ENCODE results near the gene CLK4. TPM values are rescaled to one million over a fixed set of nuclear protein-coding genes. Genes with fewer than 3 reads are reported as not detected.

Gene CLK4
- total and polyA plus RNA-seq, 10 donors, result 30.2 to 95.9 (median 53.5) TPM

- TF ChIP-seq CTCF (IDR thresholded peaks at IDR 0.05 in 8 of 11, conservative IDR thresholded peaks at IDR 0.05 in 3 of 11) (peak in 1 of 11 experiments; percentile 13), POLR2A (IDR thresholded peaks at IDR 0.05) (no peak)
- H3K36me3 ChIP-seq, result peaks cover 0 to 12% (median 7%) of the 10 kb centered on the region in 6 donors
- no peak for DNase-seq
- peak overlapping the region; percentile 93 to 100 (median 98) for H3K27ac ChIP-seq
- WGBS, 5 donors, result 9 to 68% (median 24%) methylated on average over 3 to 20 of the region's 20 CpGs
- intact Hi-C loops (cut with DNase I; ENCODE audit: low total_unique reads), result no loop called here
- peaks cover 27 to 53% (median 40%) of the 10 kb centered on the region in 6 donors for H3K4me1 ChIP-seq
- peaks cover 0 to 5% (median 0%) of the 10 kb centered on the region in 8 donors for H3K9me3 ChIP-seq
- no peaks in the 10 kb centered on the region for H3K27me3 ChIP-seq (replicated peaks in 1 of 7)
- peak overlapping the region; percentile 71 to 91 (median 79) for H3K4me3 ChIP-seq
Observed at GRCh38 chr5:178627259-178627598, 379 bp upstream of the CLK4 start.

- WGBS, 5 donors, result 0% methylated on average over 23 of the region's 23 CpGs
- intact Hi-C loops (cut with DNase I; ENCODE audit: low total_unique reads), result no loop called here
- Histone ChIP-seq H3K36me3 (peaks cover 0 to 26% (median 20%) of the 10 kb centered on the region in 6 donors), H3K27me3 (replicated peaks in 1 of 7) (no peaks in the 10 kb centered on the region), H3K9me3 (no peaks in the 10 kb centered on the region), H3K4me1 (peaks cover 27 to 62% (median 44%) of the 10 kb centered on the region in 6 donors), H3K4me3 (peak overlapping the region; percentile 71 to 91 (median 79)), H3K27ac (peak overlapping the region; percentile 93 to 100 (median 98))
- DNase-seq, result no peak
- TF ChIP-seq CTCF (IDR thresholded peaks at IDR 0.05 in 8 of 11, conservative IDR thresholded peaks at IDR 0.05 in 3 of 11) (no peak), POLR2A (IDR thresholded peaks at IDR 0.05) (no peak), POLR2AphosphoS5 (IDR thresholded peaks at IDR 0.05) (no peak)
Observed at GRCh38 chr5:178625679-178626483, 969 bp downstream of the CLK4 start.

- WGBS, 5 donors, result 11 to 51% (median 37%) methylated on average over 15 of the region's 15 CpGs
- no peak for TF ChIP-seq POLR2AphosphoS5 (IDR thresholded peaks at IDR 0.05)
- no peak for TF ChIP-seq POLR2A (IDR thresholded peaks at IDR 0.05)
- no peak for TF ChIP-seq CTCF (IDR thresholded peaks at IDR 0.05 in 8 of 11, conservative IDR thresholded peaks at IDR 0.05 in 3 of 11)
- Histone ChIP-seq H3K36me3 (peaks cover 0 to 36% (median 29%) of the 10 kb centered on the region in 6 donors), H3K4me3 (peak overlapping the region; percentile 71 to 91 (median 79)), H3K27ac (peak overlapping the region in 7 of 8 donors; percentile 93 to 100 (median 99)), H3K4me1 (peaks cover 27 to 68% (median 48%) of the 10 kb centered on the region in 6 donors), H3K27me3 (replicated peaks in 1 of 7) (no peaks in the 10 kb centered on the region), H3K9me3 (no peaks in the 10 kb centered on the region)
- DNase-seq, result no peak
- intact Hi-C loops (cut with DNase I; ENCODE audit: low total_unique reads), result no loop called here
Observed at GRCh38 chr5:178624631-178625546, 2.0 kb downstream of the CLK4 start.
